Measurements from ENCODE around the gene RPS25. TPM values are rescaled to one million over a fixed set of nuclear protein-coding genes. Genes with fewer than 3 reads are reported as not detected.
"Not testable (repeated sequence)": the region's sequence is repeated elsewhere in the genome, so short reads cannot be mapped to it uniquely, and the experiment has no call there.

Gene RPS25
- total and polyA plus RNA-seq, 9 donors: 1,606 to 2,660 (median 1,883) TPM

DNA sequence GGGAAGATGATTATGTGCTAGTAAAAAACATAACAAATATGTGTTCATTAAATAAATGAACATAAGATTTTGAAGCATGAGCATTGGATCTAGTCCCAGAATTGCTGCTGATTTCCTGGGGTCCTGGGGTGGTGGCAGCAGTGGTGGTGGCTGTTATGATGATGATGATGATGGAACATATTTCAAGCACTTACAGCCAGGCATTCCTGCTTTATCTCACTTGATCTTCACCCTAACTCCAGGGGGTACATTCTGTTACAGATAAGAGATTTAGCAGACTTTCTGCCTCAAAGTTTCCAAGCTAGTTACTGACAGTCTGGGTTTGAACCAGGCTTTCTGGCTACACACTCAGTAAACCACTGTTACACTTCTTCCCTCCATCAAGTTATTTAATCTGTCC, 5.6 kb upstream of the RPS25 start:
- DNase-seq: no peak
- Histone ChIP-seq H3K27ac (ENCODE audit: low read length) (no peak overlapping the region), H3K36me3 (ENCODE audit: control insufficient read depth, insufficient read depth, low read length) (peaks cover 76% of the 10 kb centered on the region), H3K4me3 (ENCODE audit: low read length) (no peak overlapping the region), H3K4me1 (ENCODE audit: control insufficient read depth, insufficient read depth, low read length) (peaks cover 19% of the 10 kb centered on the region), H3K27me3 (ENCODE audit: control insufficient read depth, insufficient read depth, low read length) (no peaks in the 10 kb centered on the region), H3K9me3 (replicated peaks; ENCODE audit: control insufficient read depth, low read depth, low read length) (no peaks in the 10 kb centered on the region)

- no peak for DNase-seq
- no peak overlapping the region for H3K4me3 ChIP-seq (ENCODE audit: low read length)
- WGBS (ENCODE audit: insufficient coverage): 98% methylated on average over 4 of the region's 5 CpGs
- H3K27ac ChIP-seq (ENCODE audit: low read length): no peak overlapping the region
- H3K4me1 ChIP-seq (ENCODE audit: control insufficient read depth, insufficient read depth, low read length): peaks cover 13% of the 10 kb centered on the region
- peaks cover 59% of the 10 kb centered on the region for H3K36me3 ChIP-seq (ENCODE audit: control insufficient read depth, insufficient read depth, low read length)
- H3K27me3 ChIP-seq (ENCODE audit: control insufficient read depth, insufficient read depth, low read length): no peaks in the 10 kb centered on the region
- H3K9me3 ChIP-seq (replicated peaks; ENCODE audit: control insufficient read depth, low read depth, low read length): no peaks in the 10 kb centered on the region
Measured at GRCh38 chr11:119021631-119022030, 3.5 kb upstream of the RPS25 start.

DNA sequence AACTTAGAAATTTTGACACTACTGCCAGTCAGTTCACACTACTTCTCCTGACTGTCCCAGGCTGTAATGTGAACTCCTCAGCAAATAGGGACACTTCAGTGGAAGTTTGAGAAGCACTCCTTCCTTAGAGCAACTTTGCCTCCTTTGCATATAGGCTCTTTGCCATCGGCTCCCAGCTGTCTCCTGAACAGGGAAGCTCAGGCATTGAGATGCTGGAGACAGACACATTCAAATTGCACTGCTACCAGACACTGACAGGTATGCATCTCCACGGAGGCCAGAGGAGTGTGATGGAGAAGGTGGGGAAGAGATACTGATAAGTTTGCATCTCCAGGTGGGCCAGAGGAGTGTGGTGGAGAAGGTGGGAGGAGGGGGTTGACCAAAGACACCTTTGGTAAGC, 1.9 kb upstream of the RPS25 start:
- WGBS (ENCODE audit: insufficient coverage): 75% methylated on average over 1 of the region's 2 CpGs
- no peaks in the 10 kb centered on the region for H3K27me3 ChIP-seq (ENCODE audit: control insufficient read depth, insufficient read depth, low read length)
- DNase-seq: no peak
- H3K27ac ChIP-seq (ENCODE audit: low read length): no peak overlapping the region
- H3K36me3 ChIP-seq (ENCODE audit: control insufficient read depth, insufficient read depth, low read length): peaks cover 61% of the 10 kb centered on the region
- H3K4me1 ChIP-seq (ENCODE audit: control insufficient read depth, insufficient read depth, low read length): peaks cover 18% of the 10 kb centered on the region
- no peak overlapping the region for H3K4me3 ChIP-seq (ENCODE audit: low read length)
- no peaks in the 10 kb centered on the region for H3K9me3 ChIP-seq (replicated peaks; ENCODE audit: control insufficient read depth, low read depth, low read length)

DNA sequence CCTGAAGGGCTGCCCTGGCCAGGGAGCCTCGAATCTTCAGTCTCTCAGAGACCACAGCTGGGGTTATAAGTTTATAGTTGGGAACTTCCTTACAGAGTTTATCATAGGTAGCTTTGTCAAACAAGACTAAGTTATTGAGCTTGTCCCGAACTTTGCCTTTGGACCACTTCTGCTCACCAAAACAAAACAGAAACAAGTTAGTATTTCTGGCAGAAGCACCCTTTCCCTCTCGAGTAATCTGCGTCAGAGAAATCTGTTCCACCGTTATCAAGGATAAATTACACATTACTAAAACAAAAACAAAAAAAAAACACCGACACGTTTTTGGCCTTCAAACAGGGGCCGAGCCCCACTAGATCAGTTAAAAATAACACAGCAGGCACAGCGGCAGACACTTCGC, 766 bp downstream of the RPS25 start:
- Histone ChIP-seq H3K4me3 (ENCODE audit: low read length) (peak overlapping the region; percentile 90), H3K27ac (ENCODE audit: low read length) (peak overlapping the region; percentile 98), H3K4me1 (ENCODE audit: control insufficient read depth, insufficient read depth, low read length) (peaks cover 18% of the 10 kb centered on the region), H3K36me3 (ENCODE audit: control insufficient read depth, insufficient read depth, low read length) (peaks cover 58% of the 10 kb centered on the region)
- WGBS (ENCODE audit: insufficient coverage): 0% methylated on average over 4 of the region's 10 CpGs
- H3K9me3 ChIP-seq (replicated peaks; ENCODE audit: control insufficient read depth, low read depth, low read length); DNase-seq; H3K27me3 ChIP-seq (ENCODE audit: control insufficient read depth, insufficient read depth, low read length): not testable (repeated sequence)

GRCh38 chr11:119016216-119017009, 1.7 kb downstream of the RPS25 start:
- peaks cover 18% of the 10 kb centered on the region for H3K4me1 ChIP-seq (ENCODE audit: control insufficient read depth, insufficient read depth, low read length)
- no peak overlapping the region for H3K4me3 ChIP-seq (ENCODE audit: low read length)
- peaks cover 58% of the 10 kb centered on the region for H3K36me3 ChIP-seq (ENCODE audit: control insufficient read depth, insufficient read depth, low read length)
- WGBS (ENCODE audit: insufficient coverage): 58% methylated on average over 10 of the region's 14 CpGs
- no peaks in the 10 kb centered on the region for H3K27me3 ChIP-seq (ENCODE audit: control insufficient read depth, insufficient read depth, low read length)
- no peak overlapping the region for H3K27ac ChIP-seq (ENCODE audit: low read length)
- DNase-seq: no peak
- H3K9me3 ChIP-seq (replicated peaks; ENCODE audit: control insufficient read depth, low read depth, low read length): no peaks in the 10 kb centered on the region

GRCh38 chr11:119015054-119015611, 3.0 kb downstream of the RPS25 start:
- Histone ChIP-seq H3K4me3 (ENCODE audit: low read length) (no peak overlapping the region), H3K27me3 (ENCODE audit: control insufficient read depth, insufficient read depth, low read length) (no peaks in the 10 kb centered on the region), H3K27ac (ENCODE audit: low read length) (no peak overlapping the region), H3K9me3 (replicated peaks; ENCODE audit: control insufficient read depth, low read depth, low read length) (no peaks in the 10 kb centered on the region), H3K4me1 (ENCODE audit: control insufficient read depth, insufficient read depth, low read length) (peaks cover 18% of the 10 kb centered on the region), H3K36me3 (ENCODE audit: control insufficient read depth, insufficient read depth, low read length) (peaks cover 60% of the 10 kb centered on the region)
- no peak for DNase-seq
- WGBS (ENCODE audit: insufficient coverage): 62% methylated on average over 7 of the region's 8 CpGs

DNA sequence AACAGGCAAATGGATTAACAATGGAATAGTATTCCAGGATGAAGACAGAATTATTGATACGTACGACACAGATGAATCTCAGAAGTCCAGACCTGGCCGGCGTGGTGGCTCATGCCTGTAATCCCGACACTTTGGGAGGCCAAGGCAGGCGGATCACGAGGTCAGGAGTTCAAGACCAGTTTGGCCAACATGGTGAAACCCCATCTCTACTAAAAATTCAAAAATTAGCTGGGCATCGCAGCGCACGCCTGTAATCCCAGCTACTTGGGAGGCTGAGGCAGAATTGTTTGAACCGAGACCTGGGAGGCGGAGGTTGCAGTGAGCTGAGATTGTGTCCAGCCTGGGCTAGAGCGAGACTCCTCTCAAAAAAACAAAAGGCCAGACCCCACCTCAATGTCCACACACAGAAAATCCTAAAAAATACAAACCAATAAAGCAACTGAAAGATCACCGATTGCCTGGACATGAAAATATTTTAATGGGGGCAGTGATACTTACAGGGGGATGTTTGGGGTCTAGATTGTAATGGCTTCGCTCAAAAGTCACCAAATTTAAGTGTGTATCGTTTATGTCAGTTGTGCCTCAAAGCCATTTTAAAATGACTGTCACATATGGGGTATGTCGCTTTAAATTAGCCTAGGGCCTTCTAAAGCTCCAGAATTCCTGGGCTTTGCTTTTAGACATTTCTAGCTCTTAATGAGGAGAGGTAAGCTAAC, 3.8 kb downstream of the RPS25 start:
- 90% methylated on average over 12 of the region's 17 CpGs for WGBS (ENCODE audit: insufficient coverage)
- H3K36me3 ChIP-seq (ENCODE audit: control insufficient read depth, insufficient read depth, low read length): peaks cover 64% of the 10 kb centered on the region
- no peaks in the 10 kb centered on the region for H3K27me3 ChIP-seq (ENCODE audit: control insufficient read depth, insufficient read depth, low read length)
- no peaks in the 10 kb centered on the region for H3K9me3 ChIP-seq (replicated peaks; ENCODE audit: control insufficient read depth, low read depth, low read length)
- no peak overlapping the region for H3K27ac ChIP-seq (ENCODE audit: low read length)
- H3K4me1 ChIP-seq (ENCODE audit: control insufficient read depth, insufficient read depth, low read length): peaks cover 12% of the 10 kb centered on the region
- no peak overlapping the region for H3K4me3 ChIP-seq (ENCODE audit: low read length)
- no peak for DNase-seq

DNA sequence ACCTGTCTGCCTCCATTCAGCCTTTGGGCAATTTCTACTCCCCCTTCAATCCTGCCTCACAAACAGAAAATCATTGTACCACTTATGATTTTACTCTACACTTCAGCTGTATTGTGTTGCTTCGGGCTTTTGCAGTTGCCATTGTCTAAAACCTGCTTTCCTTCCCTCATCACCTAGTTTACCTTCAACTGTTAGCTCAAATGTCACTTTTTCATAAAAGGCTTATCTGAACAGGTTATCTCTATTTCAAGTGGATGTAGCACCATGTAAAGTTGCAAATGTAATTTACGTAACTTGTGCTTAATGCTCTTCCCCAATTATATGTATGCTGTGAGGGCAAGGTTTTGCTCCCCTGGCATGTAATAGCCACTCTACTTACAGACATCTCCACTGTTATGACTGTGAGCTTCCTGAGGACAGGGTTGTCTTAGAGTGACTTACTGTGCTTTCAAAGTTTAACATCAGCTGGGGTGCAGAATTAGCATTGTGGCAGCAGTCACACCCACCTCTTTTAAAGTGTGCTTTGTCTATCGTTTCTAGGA, 5.4 kb downstream of the RPS25 start:
- no peaks in the 10 kb centered on the region for H3K27me3 ChIP-seq (ENCODE audit: control insufficient read depth, insufficient read depth, low read length)
- no peak for DNase-seq
- peaks cover 68% of the 10 kb centered on the region for H3K36me3 ChIP-seq (ENCODE audit: control insufficient read depth, insufficient read depth, low read length)
- no peak overlapping the region for H3K4me3 ChIP-seq (ENCODE audit: low read length)
- H3K27ac ChIP-seq (ENCODE audit: low read length): no peak overlapping the region
- H3K9me3 ChIP-seq (replicated peaks; ENCODE audit: control insufficient read depth, low read depth, low read length): no peaks in the 10 kb centered on the region
- H3K4me1 ChIP-seq (ENCODE audit: control insufficient read depth, insufficient read depth, low read length): peaks cover 12% of the 10 kb centered on the region
- no CpG with 5 or more reads among the region's 3 CpGs for WGBS (ENCODE audit: insufficient coverage)

- no peaks in the 10 kb centered on the region for H3K27me3 ChIP-seq (ENCODE audit: control insufficient read depth, insufficient read depth, low read length)
- H3K9me3 ChIP-seq (replicated peaks; ENCODE audit: control insufficient read depth, low read depth, low read length): no peaks in the 10 kb centered on the region
- DNase-seq: no peak
- no peak overlapping the region for H3K27ac ChIP-seq (ENCODE audit: low read length)
- peaks cover 5% of the 10 kb centered on the region for H3K4me1 ChIP-seq (ENCODE audit: control insufficient read depth, insufficient read depth, low read length)
- no peak overlapping the region for H3K4me3 ChIP-seq (ENCODE audit: low read length)
- WGBS (ENCODE audit: insufficient coverage): 67% methylated on average over 2 of the region's 6 CpGs
- H3K36me3 ChIP-seq (ENCODE audit: control insufficient read depth, insufficient read depth, low read length): peaks cover 76% of the 10 kb centered on the region
Measured at GRCh38 chr11:119011476-119012053, 6.6 kb downstream of the RPS25 start.

- Histone ChIP-seq H3K36me3 (ENCODE audit: control insufficient read depth, insufficient read depth, low read length) (peaks cover 55% of the 10 kb centered on the region), H3K9me3 (replicated peaks; ENCODE audit: control insufficient read depth, low read depth, low read length) (no peaks in the 10 kb centered on the region), H3K4me1 (ENCODE audit: control insufficient read depth, insufficient read depth, low read length) (no peaks in the 10 kb centered on the region), H3K27ac (ENCODE audit: low read length) (no peak overlapping the region), H3K4me3 (ENCODE audit: low read length) (no peak overlapping the region), H3K27me3 (ENCODE audit: control insufficient read depth, insufficient read depth, low read length) (no peaks in the 10 kb centered on the region)
- WGBS (ENCODE audit: insufficient coverage): no CpG with 5 or more reads among the region's 4 CpGs
- DNase-seq: no peak
Measured at GRCh38 chr11:119006656-119007055, 11.5 kb downstream of the RPS25 start.

All from muscle of leg (tissue), 11 donors.